Caco-2 (cell line): Measurements from ENCODE around the gene OSBP. TPM values are rescaled to one million over a fixed set of nuclear protein-coding genes. Genes with fewer than 3 reads are reported as not detected.

Source experiments
- BruUV-seq: library from RNA; stranded (reverse); fragments of 400-500 nt; replicated peaks from 2 replicates; lab custom pipeline; 2021; lab: Mats Ljungman, UMichigan
- CTCF ChIA-PET: fragments of 300-600 bp; sonication (Branson Sonifier 250); formaldehyde crosslinking; loops from one replicate; lab custom pipeline; 2022; ENCODE audit warnings: antibody characterized with exemption; lab: Charles Lee
- POLR2A ChIA-PET: fragments of 300-600 bp; sonication (Branson Sonifier 250); formaldehyde crosslinking; loops from one replicate; lab custom pipeline; 2022; ENCODE audit warnings: antibody characterized with exemption; lab: Charles Lee
- DNase-seq, 2 experiments: peaks; one replicate each; pipeline versions ENCODE4 v3.0.0 to v3.0.0-alpha.2; 2020 to 2022
- H3K27me3 ChIP-seq: replicated peaks from 2 replicates; pipeline ENCODE4 v1.6.0; 2011; ENCODE audit warnings: low read length; ENCODE audit not compliant: control insufficient read depth, insufficient read depth
- H3K36me3 ChIP-seq: 2 replicates; pipeline ENCODE4 v1.5.1; 2011; ENCODE audit warnings: low read length; ENCODE audit not compliant: control insufficient read depth, insufficient read depth
- H3K4me1 ChIP-seq: fragments of 250-450 bp; sonication (Bioruptor Pico); 2 replicates; pipeline ENCODE4 v1.5.1; 2020; ENCODE audit warnings: mild to moderate bottlenecking
- H3K4me3 ChIP-seq: 2 replicates; pipeline ENCODE4 v1.5.1; 2011; ENCODE audit warnings: low read depth, mild to moderate bottlenecking, control low read depth, low read length
- H3K9me3 ChIP-seq: fragments of 250-450 bp; sonication (Bioruptor Pico); 2 replicates; pipeline ENCODE4 v1.5.1; 2020; ENCODE audit warnings: mild to moderate bottlenecking, moderate library complexity
- H3K27ac Mint-ChIP-seq: one replicate; pipeline ENCODE4 v1.8.0; 2022; ENCODE audit warnings: mixed read lengths; ENCODE audit not compliant: unreplicated experiment
- H3K27me3 Mint-ChIP-seq: one replicate; pipeline ENCODE4 v1.8.0; 2022; ENCODE audit warnings: mixed read lengths; ENCODE audit not compliant: insufficient read depth, unreplicated experiment
- H3K36me3 Mint-ChIP-seq: one replicate; pipeline ENCODE4 v1.8.0; 2022; ENCODE audit warnings: mild to moderate bottlenecking, mixed read lengths; ENCODE audit not compliant: insufficient read depth, unreplicated experiment
- H3K4me1 Mint-ChIP-seq: one replicate; pipeline ENCODE4 v1.8.0; 2022; ENCODE audit warnings: low read depth, mixed read lengths; ENCODE audit not compliant: unreplicated experiment
- H3K4me3 Mint-ChIP-seq: one replicate; pipeline ENCODE4 v1.8.0; 2022; ENCODE audit warnings: mild to moderate bottlenecking, moderate library complexity, mixed read lengths; ENCODE audit not compliant: unreplicated experiment
- H3K9me3 Mint-ChIP-seq: one replicate; pipeline ENCODE4 v1.8.0; 2022; ENCODE audit warnings: mixed read lengths; ENCODE audit not compliant: unreplicated experiment
- CTCF ChIP-seq, 2 experiments: fragments of 200-600 bp in 1 of 2; IDR thresholded peaks; 1 replicate in 1 of 2; 2 replicates in 1 of 2; pipeline versions ENCODE4 v1.5.1 to v1.8.0; 2011 to 2022; ENCODE audit warnings: antibody characterized with exemption in 1 of 2, control low read depth in 1 of 2, inconsistent platforms in 1 of 2, low read depth in 1 of 2, low read length in 1 of 2, mild to moderate bottlenecking in 1 of 2, moderate library complexity in 1 of 2; ENCODE audit not compliant: insufficient read depth in 1 of 2, severe bottlenecking in 1 of 2, unreplicated experiment in 1 of 2
- intact Hi-C: fragments of 100-400 bp; cut with micrococcal nuclease; formaldehyde crosslinking; loops from one replicate; pipeline ENCODE4 v1.10.0; 2022; ENCODE audit not compliant: unreplicated experiment
- total RNA-seq: library from RNA; stranded (reverse); gene quantifications from 2 replicates; pipeline ENCODE4 v1.2.3, GENCODE V29; 2022

OSBP gene
- total RNA-seq, 1 experiment from 2014 or later, result 67.5 TPM

- Mint-ChIP-seq H3K9me3 (peaks cover 11% of the 10 kb centered on the region), H3K4me3 (no peak overlapping the region), H3K27me3 (no peaks in the 10 kb centered on the region), H3K27ac (no peak overlapping the region), H3K36me3 (peaks cover 87% of the 10 kb centered on the region), H3K4me1 (no peaks in the 10 kb centered on the region)
- peaks cover 3% of the 10 kb centered on the region; the same call in 1 of the 2 replicates for H3K36me3 ChIP-seq
- CTCF ChIA-PET, result no interaction called here
- POLR2A ChIA-PET, result no interaction called here
- intact Hi-C loops, result no loop called here
- DNase-seq, result no peak
- no peak overlapping the region for H3K4me3 ChIP-seq
- H3K4me1 ChIP-seq, result no peaks in the 10 kb centered on the region
- peaks cover 9% of the 10 kb centered on the region for H3K9me3 ChIP-seq
- no peak for TF ChIP-seq CTCF (IDR thresholded peaks at IDR 0.05; ENCODE audit: insufficient read depth in 1 of 2, low read depth in 1 of 2, low read length in 1 of 2, severe bottlenecking in 1 of 2, unreplicated experiment in 1 of 2)
- no TSS peak for BruUV-seq
- no peaks in the 10 kb centered on the region for H3K27me3 ChIP-seq
Measured at GRCh38 chr11:59582006-59582405, 33.6 kb downstream of the OSBP start.

- no peaks in the 10 kb centered on the region for H3K4me1 Mint-ChIP-seq
- no peak for DNase-seq
- H3K4me1 ChIP-seq, result no peaks in the 10 kb centered on the region
- no peak for TF ChIP-seq CTCF (IDR thresholded peaks at IDR 0.05; ENCODE audit: insufficient read depth in 1 of 2, low read depth in 1 of 2, low read length in 1 of 2, severe bottlenecking in 1 of 2, unreplicated experiment in 1 of 2)
- no peak overlapping the region for H3K4me3 Mint-ChIP-seq
- peaks cover 86% of the 10 kb centered on the region for H3K36me3 Mint-ChIP-seq
- ChIA-PET CTCF (no interaction called here), POLR2A (no interaction called here)
- no peaks in the 10 kb centered on the region for H3K27me3 Mint-ChIP-seq
- 0 out of 2 replicates have a peak, but pooled peaks cover 1% of the 10 kb centered on the region for H3K36me3 ChIP-seq
- intact Hi-C loops, result no loop called here
- BruUV-seq, result no TSS peak
- H3K27me3 ChIP-seq, result no peaks in the 10 kb centered on the region
- no peak overlapping the region for H3K4me3 ChIP-seq
- H3K27ac Mint-ChIP-seq, result no peak overlapping the region
- H3K9me3 Mint-ChIP-seq, result no peaks in the 10 kb centered on the region
- no peaks in the 10 kb centered on the region for H3K9me3 ChIP-seq
Measured at GRCh38 chr11:59578369-59578768, 37.2 kb downstream of the OSBP start.

- ChIA-PET CTCF (no interaction called here), POLR2A (no interaction called here)
- no peak for TF ChIP-seq CTCF (IDR thresholded peaks at IDR 0.05; ENCODE audit: insufficient read depth in 1 of 2, low read depth in 1 of 2, low read length in 1 of 2, severe bottlenecking in 1 of 2, unreplicated experiment in 1 of 2)
- H3K4me3 ChIP-seq, result no peak overlapping the region
- DNase-seq, result no peak
- H3K4me1 ChIP-seq, result no peaks in the 10 kb centered on the region
- no peak overlapping the region for H3K4me3 Mint-ChIP-seq
- H3K4me1 Mint-ChIP-seq, result no peaks in the 10 kb centered on the region
- peaks cover 82% of the 10 kb centered on the region for H3K36me3 Mint-ChIP-seq
- H3K27ac Mint-ChIP-seq, result no peak overlapping the region
- H3K9me3 Mint-ChIP-seq, result no peaks in the 10 kb centered on the region
- no peaks in the 10 kb centered on the region for H3K9me3 ChIP-seq
- no TSS peak for BruUV-seq
- no peaks in the 10 kb centered on the region for H3K27me3 ChIP-seq
- no peaks in the 10 kb centered on the region for H3K27me3 Mint-ChIP-seq
- intact Hi-C loops, result no loop called here
- H3K36me3 ChIP-seq, result 0 out of 2 replicates have a peak, but pooled peaks cover 1% of the 10 kb centered on the region
Measured at GRCh38 chr11:59575505-59575904, 40.1 kb downstream of the OSBP start.
